K562 (cell line): ENCODE measurements around the gene USP44. TPM values are rescaled to one million over a fixed set of nuclear protein-coding genes. Genes with fewer than 3 reads are reported as not detected.

Experiments
- ATAC-seq: fragments of 200-7000 bp; cut with Tn5 transposase; 3 replicates; pipeline ENCODE4 v1.9.1; 2020; ENCODE audit warnings: moderate library complexity
- BruUV-seq: library from RNA; stranded (reverse); fragments of 400-500 nt; replicated peaks from 2 replicates; lab custom pipeline; 2021; lab: Mats Ljungman, UMichigan
- CTCF ChIA-PET: fragments of 300-600 bp; formaldehyde crosslinking; extraction: SDS; loops from one replicate; lab custom pipeline; 2021; ENCODE audit warnings: low intra/inter-chr PET ratio; lab: Yijun Ruan, JAX
- POLR2A ChIA-PET: fragments of 300-600, 350-650 bp; sonication (Branson Sonifier 250); formaldehyde crosslinking; extraction: SDS; loops from one replicate; lab custom pipeline; 2021; ENCODE audit warnings: antibody characterized with exemption, inconsistent platforms; lab: Yijun Ruan, JAX
- DNase-seq, 4 experiments: peaks; one replicate each; pipeline versions ENCODE4 v3.0.0 to v3.0.0-alpha.2; 2011 to 2018; ENCODE audit warnings: low spot score in 3 of 4, mixed read lengths in 3 of 4; ENCODE audit errors: extremely low read depth in 1 of 4
- FAIRE-seq: peaks from 2 replicates; lab custom pipeline; 2011; peaks lifted over from hg19 to GRCh38; lab: Jason Lieb, UNC
- H2AFZ ChIP-seq: 2 replicates; pipeline ENCODE4 v1.6.0; 2011; ENCODE audit warnings: low read depth, low read length, control low read depth, inconsistent platforms
- H3K27ac ChIP-seq: fragments of 200-600 bp; 3 replicates; pipeline ENCODE4 v1.8.0; 2011; ENCODE audit warnings: low read depth, mild to moderate bottlenecking, control low read depth, inconsistent platforms, low read length, moderate library complexity, mixed read lengths; ENCODE audit errors: extremely low read depth
- H3K27me3 ChIP-seq, 2 experiments: fragments of 300-600 bp in 1 of 2; 2 replicates in 1 of 2; 3 replicates in 1 of 2; pipeline versions ENCODE4 v1.6.0 to v1.8.0; 2011; ENCODE audit warnings: inconsistent platforms in 2 of 2, low read length in 2 of 2, mild to moderate bottlenecking in 1 of 2, mixed read lengths in 1 of 2, moderate library complexity in 1 of 2; ENCODE audit not compliant: control insufficient read depth in 2 of 2, insufficient read depth in 2 of 2
- H3K36me3 ChIP-seq: fragments of 300-600 bp; 3 replicates; pipeline ENCODE4 v1.8.0; 2011; ENCODE audit warnings: mild to moderate bottlenecking, low read length, inconsistent platforms; ENCODE audit not compliant: control insufficient read depth, insufficient read depth
- H3K4me1 ChIP-seq, 2 experiments: fragments of 200-600 bp in 1 of 2; replicated peaks in 1 of 2; 2 replicates in 1 of 2; 3 replicates in 1 of 2; pipeline versions ENCODE4 v1.5.1 to v1.8.0; 2011; ENCODE audit warnings: inconsistent platforms in 2 of 2, low read length in 2 of 2, mild to moderate bottlenecking in 1 of 2, mixed read lengths in 1 of 2, moderate library complexity in 1 of 2; ENCODE audit not compliant: control insufficient read depth in 2 of 2, insufficient read depth in 2 of 2
- H3K4me2 ChIP-seq: 2 replicates; pipeline ENCODE4 v1.6.1; 2011; ENCODE audit warnings: low read length, control low read depth, inconsistent platforms, mixed read lengths; ENCODE audit not compliant: insufficient read depth
- H3K4me3 ChIP-seq: fragments of 200-600 bp; sonication (generic), shearing (Covaris generic); 2 replicates; pipeline ENCODE4 v1.5.1; 2016; ENCODE audit warnings: control low read depth, inconsistent platforms
- H3K79me2 ChIP-seq: fragments of 200-600 bp; 3 replicates; pipeline ENCODE4 v1.8.0; 2011; ENCODE audit warnings: low read length, inconsistent platforms; ENCODE audit not compliant: control insufficient read depth, insufficient read depth
- H3K9ac ChIP-seq, 2 experiments: 2 replicates each; pipeline versions ENCODE4 v1.6.0 to v1.6.1; 2011; ENCODE audit warnings: low read depth in 2 of 2, low read length in 2 of 2, control low read depth in 1 of 2, inconsistent platforms in 1 of 2, mild to moderate bottlenecking in 1 of 2, mixed read lengths in 1 of 2; ENCODE audit not compliant: insufficient read depth in 1 of 2
- H3K9me1 ChIP-seq: one replicate; pipeline ENCODE4 v1.6.0; 2011; ENCODE audit warnings: inconsistent platforms, mild to moderate bottlenecking, low read length, moderate library complexity; ENCODE audit not compliant: control insufficient read depth, insufficient read depth
- H3K9me3 ChIP-seq: replicated peaks from 2 replicates; pipeline ENCODE4 v1.5.1; 2011; ENCODE audit warnings: low read depth, low read length, inconsistent platforms; ENCODE audit not compliant: control insufficient read depth, insufficient read depth
- H4K20me1 ChIP-seq: replicated peaks from 2 replicates; pipeline ENCODE4 v1.6.1; 2011; ENCODE audit warnings: low read length, inconsistent platforms, mixed read lengths; ENCODE audit not compliant: control insufficient read depth, insufficient read depth
- NFIC ChIP-seq: fragments of 450-650 bp; IDR thresholded peaks from 2 replicates; pipeline ENCODE4 v1.6.1; 2017; ENCODE audit warnings: mild to moderate bottlenecking, inconsistent platforms
- NFIX ChIP-seq: fragments of 250-450 bp; sonication (Bioruptor Pico); IDR thresholded peaks from 2 replicates; pipeline ENCODE4 v1.4.0; 2020; ENCODE audit warnings: low read depth, mild to moderate bottlenecking, moderate library complexity
- NR0B1 ChIP-seq: fragments of 450-650 bp; IDR thresholded peaks from one replicate; pipeline ENCODE4 v1.6.1; 2018; ENCODE audit warnings: mild to moderate bottlenecking, moderate library complexity; ENCODE audit not compliant: partially characterized antibody
- PCBP1 ChIP-seq: fragments of 200-400 bp; formaldehyde crosslinking; IDR thresholded peaks from 2 replicates; pipeline ENCODE4 v1.6.1; 2018; ENCODE audit warnings: mild to moderate bottlenecking, low read depth, low read length; ENCODE audit not compliant: poor library complexity, severe bottlenecking
- RAD51 ChIP-seq: fragments of 450-650 bp; IDR thresholded peaks from 2 replicates; pipeline ENCODE4 v1.7.1; 2016; ENCODE audit warnings: low read depth, mild to moderate bottlenecking, borderline replicate concordance
- SIN3A ChIP-seq, 2 experiments: fragments of 150-350 bp in 1 of 2; IDR thresholded peaks; 2 replicates each; pipeline ENCODE4 v1.6.1; 2011 to 2016; ENCODE audit warnings: borderline replicate concordance in 2 of 2, low read depth in 2 of 2, low read length in 2 of 2, mild to moderate bottlenecking in 2 of 2, moderate library complexity in 2 of 2; ENCODE audit not compliant: control insufficient read depth in 1 of 2
- SMAD2 ChIP-seq: fragments of 150-350 bp; IDR thresholded peaks from 2 replicates; pipeline ENCODE4 v1.6.1; 2014; ENCODE audit warnings: low read depth, mild to moderate bottlenecking, low read length
- SRSF9 ChIP-seq: fragments of 200-400 bp; formaldehyde crosslinking; IDR thresholded peaks from 2 replicates; pipeline ENCODE4 v1.6.1; 2017; ENCODE audit warnings: low read depth, low read length, borderline replicate concordance
- TEAD4 ChIP-seq, 2 experiments: sonication (generic) in 1 of 2; formaldehyde crosslinking in 1 of 2; IDR thresholded peaks; 2 replicates each; pipeline versions ENCODE4 v1.6.1 to v1.8.0; 2012 to 2022; ENCODE audit warnings: borderline replicate concordance in 1 of 2, inconsistent platforms in 1 of 2, low read length in 1 of 2, mild to moderate bottlenecking in 1 of 2, missing genetic modification reagents in 1 of 2
- ZNF274 ChIP-seq: IDR thresholded peaks from 2 replicates; pipeline ENCODE4 v1.6.1; 2011; ENCODE audit warnings: low read depth, mild to moderate bottlenecking, low read length, moderate library complexity, borderline replicate concordance
- ZNF511 ChIP-seq: sonication (generic); formaldehyde crosslinking; IDR thresholded peaks from 2 replicates; pipeline ENCODE4 v1.8.0; 2022; ENCODE audit warnings: mild to moderate bottlenecking, missing genetic modification reagents
- WGBS: fragments of 100-300 bp; shearing (Covaris generic); methylation state at CpG from one replicate; pipeline ENCODE4 v1.1.6; 2016; ENCODE audit warnings: low coverage, mixed read lengths; ENCODE audit not compliant: insufficient coverage; ENCODE audit errors: missing lambda C conversion rate; 5-methylcytosine and 5-hydroxymethylcytosine counted together
- in situ Hi-C: fragments of 300-500 bp; cut with MboI; formaldehyde crosslinking; loops from 4 replicates; pipeline ENCODE4 v1.15.0; 2018; ENCODE audit warnings: inconsistent platforms, mixed read lengths
- intact Hi-C: fragments of 100-400 bp; cut with micrococcal nuclease; formaldehyde crosslinking; loops from 2 replicates; pipeline ENCODE4 v1.14.2; 2022
- polyA plus RNA-seq, 8 experiments: library from polyadenylated mRNA; depleted of rRNA in 4 of 8; stranded (reverse) in 5 of 8; unstranded in 3 of 8; fragments of >200 nt; fragmentation: Nextera tagmentation in 2 of 8; fragmentation: Illumina TruSeq in 1 of 8; extraction: Ambion mirVana in 2 of 8; extraction: Trizol in 1 of 8; gene quantifications; 2 replicates each; pipeline versions ENCODE4 v1.2.1 to v1.2.3, GENCODE V29; 2011 to 2014; ENCODE audit warnings: inconsistent platforms in 1 of 8, missing spikeins in 1 of 8
- total RNA-seq, 7 experiments: library from RNA; depleted of rRNA in 6 of 7; stranded (reverse); fragments of >200 nt in 6 of 7; fragmentation: Illumina TruSeq in 2 of 7; extraction: Trizol in 2 of 7; gene quantifications; 2 replicates each; pipeline versions ENCODE4 v1.2.1 to v1.2.3, GENCODE V29; 2011 to 2021; ENCODE audit warnings: low replicate concordance in 1 of 7
- TF ChIP-seq, protein P1 (sequence below), 3 experiments: fragments of 200-800 bp in 1 of 3; sonication (Bioruptor generic) in 1 of 3; sonication (generic) in 1 of 3; formaldehyde crosslinking in 1 of 3; IDR thresholded peaks; 2 replicates each; pipeline versions ENCODE4 v1.6.1 to v1.8.0; 2016 to 2022; ENCODE audit warnings: mild to moderate bottlenecking in 2 of 3, missing compliant biosample characterization in 2 of 3, missing genetic modification characterization in 2 of 3, missing genetic modification reagents in 1 of 3

USP44 gene
- total and polyA plus RNA-seq, 9 of the 15 experiments (the other 6 are each of a cell fraction or from before 2014, with no cell fraction given), result 2.1 to 5.7 (median 2.8) TPM

- no peaks in the 10 kb centered on the region for H3K36me3 ChIP-seq
- TF ChIP-seq NFIC (peak; percentile 88), PCBP1 (no peak), NFIX (peak; percentile 74)
- POLR2A ChIA-PET, result no interaction called here
- H3K9me3 ChIP-seq, result no peaks in the 10 kb centered on the region
- in situ Hi-C loops, result loop anchor here (25.0 kb wide), 1 partner anchor 912 kb away; no protein-coding TSS in a partner anchor
- H4K20me1 ChIP-seq, result no peaks in the 10 kb centered on the region
- no peaks in the 10 kb centered on the region for H3K79me2 ChIP-seq
- no peak overlapping the region for H3K9ac ChIP-seq
- H3K27me3 ChIP-seq, result peaks cover 3 to 7% of the 10 kb centered on the region in 2 experiments; a peak in 3 of 5 replicates
- WGBS, result 33% methylated on average over 5 of the region's 5 CpGs
- H3K4me2 ChIP-seq, result no peak overlapping the region
- CTCF ChIA-PET, result no interaction called here
- H3K4me3 ChIP-seq, result no peak overlapping the region
- intact Hi-C loops, result loop anchor here (10.0 kb wide), 1 partner anchor 315 kb away; no protein-coding TSS in a partner anchor
- no peak overlapping the region for H3K27ac ChIP-seq
- BruUV-seq, result no TSS peak
- FAIRE-seq (no peak), ATAC-seq (no peak), DNase-seq (no peak)
- H3K9me1 ChIP-seq, result no peaks in the 10 kb centered on the region
- no peak overlapping the region for H2AFZ ChIP-seq
- H3K4me1 ChIP-seq, result no peaks in the 10 kb centered on the region
These were observed 48.6 kb upstream of the USP44 start for GRCh38 chr12:95599880-95600279.

DNA sequence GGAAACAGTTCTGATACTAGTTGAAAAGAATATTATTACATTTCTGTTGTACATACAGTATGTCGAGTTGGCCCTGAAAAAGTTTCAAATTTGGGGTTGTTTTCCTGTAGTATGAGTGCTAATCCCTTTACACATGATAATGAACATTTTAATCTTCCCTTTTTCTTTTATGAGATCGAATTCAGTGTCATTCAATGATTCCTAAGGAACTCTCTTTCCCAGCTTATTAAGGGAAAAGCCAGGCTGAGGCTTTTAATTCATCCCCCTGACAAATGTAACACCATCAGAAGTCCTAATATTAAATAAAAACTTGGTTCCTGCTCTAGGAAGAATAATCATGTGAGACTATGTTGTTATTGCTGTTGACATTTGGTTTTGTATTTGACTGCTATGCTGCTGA lies 42.9 kb upstream of the USP44 start:
- no peak for FAIRE-seq
- POLR2A ChIA-PET, result no interaction called here
- Histone ChIP-seq H3K79me2 (no peaks in the 10 kb centered on the region), H4K20me1 (no peaks in the 10 kb centered on the region), H2AFZ (no peak overlapping the region), H3K36me3 (no peaks in the 10 kb centered on the region), H3K27me3 (peaks cover 2 to 11% of the 10 kb centered on the region in 2 experiments; a peak in 3 of 5 replicates), H3K4me1 (no peaks in the 10 kb centered on the region), H3K4me2 (no peak overlapping the region), H3K9ac (no peak overlapping the region), H3K9me3 (no peaks in the 10 kb centered on the region), H3K4me3 (no peak overlapping the region), H3K9me1 (no peaks in the 10 kb centered on the region), H3K27ac (no peak overlapping the region)
- DNase-seq, result no peak
- no TSS peak for BruUV-seq
- CTCF ChIA-PET, result no interaction called here
- ATAC-seq, result no peak
- 0% methylated on average over 2 of the region's 2 CpGs for WGBS
- in situ Hi-C loops (no loop called here), intact Hi-C loops (no loop called here)
- no peak for TF ChIP-seq SRSF9
- no peak for TF ChIP-seq NR0B1
- no peak for TF ChIP-seq ZNF274
- no peak for TF ChIP-seq RAD51
- TF ChIP-seq, protein P1, sequence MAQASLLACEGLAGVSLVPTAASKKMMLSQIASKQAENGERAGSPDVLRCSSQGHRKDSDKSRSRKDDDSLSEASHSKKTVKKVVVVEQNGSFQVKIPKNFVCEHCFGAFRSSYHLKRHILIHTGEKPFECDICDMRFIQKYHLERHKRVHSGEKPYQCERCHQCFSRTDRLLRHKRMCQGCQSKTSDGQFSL (CRISPR knock-in tag; IDR thresholded peaks at IDR 0.05), result no peak
- TF ChIP-seq, protein P1 (tag; IDR thresholded peaks at IDR 0.05), result no peak
- no peak for TF ChIP-seq TEAD4 (IDR thresholded peaks at IDR 0.05; ENCODE audit: low read length)
- no peak for TF ChIP-seq TEAD4 (CRISPR knock-in tag; IDR thresholded peaks at IDR 0.05; ENCODE audit: borderline replicate concordance)
- no peak for TF ChIP-seq ZNF511
- TF ChIP-seq SMAD2, result no peak
- no peak for TF ChIP-seq SIN3A (IDR thresholded peaks at IDR 0.05; ENCODE audit: borderline replicate concordance in 2 of 2, control insufficient read depth in 1 of 2, low read depth in 2 of 2, low read length in 2 of 2)
